ENCODE measurements around the gene HPCAL4. TPM values are rescaled to one million over a fixed set of nuclear protein-coding genes. Genes with fewer than 3 reads are reported as not detected.

HPCAL4 gene
- total and polyA plus RNA-seq, 2 experiments from 2014 or later: 0.08 to 1.2 TPM

DNA sequence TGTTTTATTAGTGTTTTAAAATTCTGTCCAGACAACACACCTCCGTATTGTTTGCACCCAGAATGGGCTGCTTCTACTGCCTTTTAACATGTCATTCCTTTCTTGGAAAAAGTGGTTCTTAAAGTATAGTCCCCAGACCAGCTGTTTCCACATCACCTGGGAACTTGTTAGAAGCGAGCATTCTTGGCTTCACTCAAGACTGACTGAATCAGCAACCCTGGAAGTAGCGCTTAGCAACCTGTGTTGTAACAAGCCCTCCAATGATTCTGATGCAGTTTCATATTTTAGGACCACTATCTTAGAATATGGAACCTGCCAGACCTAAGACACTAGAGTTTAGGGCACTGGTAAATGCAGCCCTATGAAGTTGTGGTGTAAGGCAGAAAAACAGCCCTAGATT is 41.5 kb upstream of the HPCAL4 start:
- H3K4me2 ChIP-seq: no peak overlapping the region
- Mint-ChIP-seq H3K27me3 (ENCODE audit: insufficient read depth, low read depth, poor library complexity) (peaks cover 59% of the 10 kb centered on the region), H3K4me1 (no peaks in the 10 kb centered on the region), H3K9me3 (no peaks in the 10 kb centered on the region; the same call in 2 of the 3 replicates), H3K36me3 (ENCODE audit: low read depth) (no peaks in the 10 kb centered on the region), H3K27ac (no peak overlapping the region), H3K4me3 (no peak overlapping the region)
- no peaks in the 10 kb centered on the region for H3K36me3 ChIP-seq (ENCODE audit: insufficient read depth)
- H3K4me1 ChIP-seq (ENCODE audit: insufficient read depth): no peaks in the 10 kb centered on the region
- H3F3A ChIP-seq (replicated peaks; ENCODE audit: low read depth): no peaks in the 10 kb centered on the region
- no peak overlapping the region for H3K27ac ChIP-seq (ENCODE audit: low read depth)
- H4K20me1 ChIP-seq (replicated peaks; ENCODE audit: insufficient read depth): no peaks in the 10 kb centered on the region; the same call in 1 of the 2 replicates
- TF ChIP-seq CREB1 (CRISPR knock-in tag; IDR thresholded peaks at IDR 0.05; ENCODE audit: low read depth) (no peak), POLR2AphosphoS5 (IDR thresholded peaks at IDR 0.05; ENCODE audit: low read depth) (no peak), ZNF114 (CRISPR knock-in tag; IDR thresholded peaks at IDR 0.05) (no peak), EZH2 (IDR thresholded peaks at IDR 0.05; ENCODE audit: low read depth, unreplicated experiment) (no peak), EZH2phosphoT487 (IDR thresholded peaks at IDR 0.05; ENCODE audit: unreplicated experiment) (no peak), STAT1 (IDR thresholded peaks at IDR 0.05; ENCODE audit: unreplicated experiment) (no peak), ZNF331 (CRISPR knock-in tag; IDR thresholded peaks at IDR 0.05; ENCODE audit: low read depth) (no peak), NANOG (IDR thresholded peaks at IDR 0.05; ENCODE audit: borderline replicate concordance) (no peak), JUNB (IDR thresholded peaks at IDR 0.05; ENCODE audit: unreplicated experiment) (no peak)
- TF ChIP-seq, protein P1, sequence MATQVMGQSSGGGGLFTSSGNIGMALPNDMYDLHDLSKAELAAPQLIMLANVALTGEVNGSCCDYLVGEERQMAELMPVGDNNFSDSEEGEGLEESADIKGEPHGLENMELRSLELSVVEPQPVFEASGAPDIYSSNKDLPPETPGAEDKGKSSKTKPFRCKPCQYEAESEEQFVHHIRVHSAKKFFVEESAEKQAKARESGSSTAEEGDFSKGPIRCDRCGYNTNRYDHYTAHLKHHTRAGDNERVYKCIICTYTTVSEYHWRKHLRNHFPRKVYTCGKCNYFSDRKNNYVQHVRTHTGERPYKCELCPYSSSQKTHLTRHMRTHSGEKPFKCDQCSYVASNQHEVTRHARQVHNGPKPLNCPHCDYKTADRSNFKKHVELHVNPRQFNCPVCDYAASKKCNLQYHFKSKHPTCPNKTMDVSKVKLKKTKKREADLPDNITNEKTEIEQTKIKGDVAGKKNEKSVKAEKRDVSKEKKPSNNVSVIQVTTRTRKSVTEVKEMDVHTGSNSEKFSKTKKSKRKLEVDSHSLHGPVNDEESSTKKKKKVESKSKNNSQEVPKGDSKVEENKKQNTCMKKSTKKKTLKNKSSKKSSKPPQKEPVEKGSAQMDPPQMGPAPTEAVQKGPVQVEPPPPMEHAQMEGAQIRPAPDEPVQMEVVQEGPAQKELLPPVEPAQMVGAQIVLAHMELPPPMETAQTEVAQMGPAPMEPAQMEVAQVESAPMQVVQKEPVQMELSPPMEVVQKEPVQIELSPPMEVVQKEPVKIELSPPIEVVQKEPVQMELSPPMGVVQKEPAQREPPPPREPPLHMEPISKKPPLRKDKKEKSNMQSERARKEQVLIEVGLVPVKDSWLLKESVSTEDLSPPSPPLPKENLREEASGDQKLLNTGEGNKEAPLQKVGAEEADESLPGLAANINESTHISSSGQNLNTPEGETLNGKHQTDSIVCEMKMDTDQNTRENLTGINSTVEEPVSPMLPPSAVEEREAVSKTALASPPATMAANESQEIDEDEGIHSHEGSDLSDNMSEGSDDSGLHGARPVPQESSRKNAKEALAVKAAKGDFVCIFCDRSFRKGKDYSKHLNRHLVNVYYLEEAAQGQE (IDR thresholded peaks at IDR 0.05; ENCODE audit: unreplicated experiment): no peak
- TF ChIP-seq, protein P2, sequence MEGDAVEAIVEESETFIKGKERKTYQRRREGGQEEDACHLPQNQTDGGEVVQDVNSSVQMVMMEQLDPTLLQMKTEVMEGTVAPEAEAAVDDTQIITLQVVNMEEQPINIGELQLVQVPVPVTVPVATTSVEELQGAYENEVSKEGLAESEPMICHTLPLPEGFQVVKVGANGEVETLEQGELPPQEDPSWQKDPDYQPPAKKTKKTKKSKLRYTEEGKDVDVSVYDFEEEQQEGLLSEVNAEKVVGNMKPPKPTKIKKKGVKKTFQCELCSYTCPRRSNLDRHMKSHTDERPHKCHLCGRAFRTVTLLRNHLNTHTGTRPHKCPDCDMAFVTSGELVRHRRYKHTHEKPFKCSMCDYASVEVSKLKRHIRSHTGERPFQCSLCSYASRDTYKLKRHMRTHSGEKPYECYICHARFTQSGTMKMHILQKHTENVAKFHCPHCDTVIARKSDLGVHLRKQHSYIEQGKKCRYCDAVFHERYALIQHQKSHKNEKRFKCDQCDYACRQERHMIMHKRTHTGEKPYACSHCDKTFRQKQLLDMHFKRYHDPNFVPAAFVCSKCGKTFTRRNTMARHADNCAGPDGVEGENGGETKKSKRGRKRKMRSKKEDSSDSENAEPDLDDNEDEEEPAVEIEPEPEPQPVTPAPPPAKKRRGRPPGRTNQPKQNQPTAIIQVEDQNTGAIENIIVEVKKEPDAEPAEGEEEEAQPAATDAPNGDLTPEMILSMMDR (conservative IDR thresholded peaks at IDR 0.05; ENCODE audit: low read depth in 2 of 2): no peak
- TF ChIP-seq, protein P3, sequence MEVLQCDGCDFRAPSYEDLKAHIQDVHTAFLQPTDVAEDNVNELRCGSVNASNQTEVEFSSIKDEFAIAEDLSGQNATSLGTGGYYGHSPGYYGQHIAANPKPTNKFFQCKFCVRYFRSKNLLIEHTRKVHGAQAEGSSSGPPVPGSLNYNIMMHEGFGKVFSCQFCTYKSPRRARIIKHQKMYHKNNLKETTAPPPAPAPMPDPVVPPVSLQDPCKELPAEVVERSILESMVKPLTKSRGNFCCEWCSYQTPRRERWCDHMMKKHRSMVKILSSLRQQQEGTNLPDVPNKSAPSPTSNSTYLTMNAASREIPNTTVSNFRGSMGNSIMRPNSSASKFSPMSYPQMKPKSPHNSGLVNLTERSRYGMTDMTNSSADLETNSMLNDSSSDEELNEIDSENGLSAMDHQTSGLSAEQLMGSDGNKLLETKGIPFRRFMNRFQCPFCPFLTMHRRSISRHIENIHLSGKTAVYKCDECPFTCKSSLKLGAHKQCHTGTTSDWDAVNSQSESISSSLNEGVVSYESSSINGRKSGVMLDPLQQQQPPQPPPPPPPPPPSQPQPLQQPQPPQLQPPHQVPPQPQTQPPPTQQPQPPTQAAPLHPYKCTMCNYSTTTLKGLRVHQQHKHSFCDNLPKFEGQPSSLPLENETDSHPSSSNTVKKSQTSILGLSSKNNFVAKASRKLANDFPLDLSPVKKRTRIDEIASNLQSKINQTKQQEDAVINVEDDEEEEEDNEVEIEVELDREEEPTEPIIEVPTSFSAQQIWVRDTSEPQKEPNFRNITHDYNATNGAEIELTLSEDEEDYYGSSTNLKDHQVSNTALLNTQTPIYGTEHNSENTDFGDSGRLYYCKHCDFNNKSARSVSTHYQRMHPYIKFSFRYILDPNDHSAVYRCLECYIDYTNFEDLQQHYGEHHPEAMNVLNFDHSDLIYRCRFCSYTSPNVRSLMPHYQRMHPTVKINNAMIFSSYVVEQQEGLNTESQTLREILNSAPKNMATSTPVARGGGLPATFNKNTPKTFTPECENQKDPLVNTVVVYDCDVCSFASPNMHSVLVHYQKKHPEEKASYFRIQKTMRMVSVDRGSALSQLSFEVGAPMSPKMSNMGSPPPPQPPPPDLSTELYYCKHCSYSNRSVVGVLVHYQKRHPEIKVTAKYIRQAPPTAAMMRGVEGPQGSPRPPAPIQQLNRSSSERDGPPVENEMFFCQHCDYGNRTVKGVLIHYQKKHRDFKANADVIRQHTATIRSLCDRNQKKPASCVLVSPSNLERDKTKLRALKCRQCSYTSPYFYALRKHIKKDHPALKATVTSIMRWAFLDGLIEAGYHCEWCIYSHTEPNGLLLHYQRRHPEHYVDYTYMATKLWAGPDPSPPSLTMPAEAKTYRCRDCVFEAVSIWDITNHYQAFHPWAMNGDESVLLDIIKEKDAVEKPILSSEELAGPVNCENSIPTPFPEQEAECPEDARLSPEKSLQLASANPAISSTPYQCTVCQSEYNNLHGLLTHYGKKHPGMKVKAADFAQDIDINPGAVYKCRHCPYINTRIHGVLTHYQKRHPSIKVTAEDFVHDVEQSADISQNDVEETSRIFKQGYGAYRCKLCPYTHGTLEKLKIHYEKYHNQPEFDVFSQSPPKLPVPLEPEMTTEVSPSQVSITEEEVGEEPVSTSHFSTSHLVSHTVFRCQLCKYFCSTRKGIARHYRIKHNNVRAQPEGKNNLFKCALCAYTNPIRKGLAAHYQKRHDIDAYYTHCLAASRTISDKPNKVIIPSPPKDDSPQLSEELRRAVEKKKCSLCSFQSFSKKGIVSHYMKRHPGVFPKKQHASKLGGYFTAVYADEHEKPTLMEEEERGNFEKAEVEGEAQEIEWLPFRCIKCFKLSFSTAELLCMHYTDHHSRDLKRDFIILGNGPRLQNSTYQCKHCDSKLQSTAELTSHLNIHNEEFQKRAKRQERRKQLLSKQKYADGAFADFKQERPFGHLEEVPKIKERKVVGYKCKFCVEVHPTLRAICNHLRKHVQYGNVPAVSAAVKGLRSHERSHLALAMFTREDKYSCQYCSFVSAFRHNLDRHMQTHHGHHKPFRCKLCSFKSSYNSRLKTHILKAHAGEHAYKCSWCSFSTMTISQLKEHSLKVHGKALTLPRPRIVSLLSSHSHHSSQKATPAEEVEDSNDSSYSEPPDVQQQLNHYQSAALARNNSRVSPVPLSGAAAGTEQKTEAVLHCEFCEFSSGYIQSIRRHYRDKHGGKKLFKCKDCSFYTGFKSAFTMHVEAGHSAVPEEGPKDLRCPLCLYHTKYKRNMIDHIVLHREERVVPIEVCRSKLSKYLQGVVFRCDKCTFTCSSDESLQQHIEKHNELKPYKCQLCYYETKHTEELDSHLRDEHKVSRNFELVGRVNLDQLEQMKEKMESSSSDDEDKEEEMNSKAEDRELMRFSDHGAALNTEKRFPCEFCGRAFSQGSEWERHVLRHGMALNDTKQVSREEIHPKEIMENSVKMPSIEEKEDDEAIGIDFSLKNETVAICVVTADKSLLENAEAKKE (CRISPR knock-in tag; IDR thresholded peaks at IDR 0.05): no peak
- TF ChIP-seq, protein P4, sequence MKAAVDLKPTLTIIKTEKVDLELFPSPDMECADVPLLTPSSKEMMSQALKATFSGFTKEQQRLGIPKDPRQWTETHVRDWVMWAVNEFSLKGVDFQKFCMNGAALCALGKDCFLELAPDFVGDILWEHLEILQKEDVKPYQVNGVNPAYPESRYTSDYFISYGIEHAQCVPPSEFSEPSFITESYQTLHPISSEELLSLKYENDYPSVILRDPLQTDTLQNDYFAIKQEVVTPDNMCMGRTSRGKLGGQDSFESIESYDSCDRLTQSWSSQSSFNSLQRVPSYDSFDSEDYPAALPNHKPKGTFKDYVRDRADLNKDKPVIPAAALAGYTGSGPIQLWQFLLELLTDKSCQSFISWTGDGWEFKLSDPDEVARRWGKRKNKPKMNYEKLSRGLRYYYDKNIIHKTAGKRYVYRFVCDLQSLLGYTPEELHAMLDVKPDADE (IDR thresholded peaks at IDR 0.05): no peak
- no peaks in the 10 kb centered on the region for H3K79me2 ChIP-seq (replicated peaks; ENCODE audit: insufficient read depth)
- H3K4me3 ChIP-seq: no peak overlapping the region
- DNase-seq (ENCODE audit: low spot score) (no peak), ATAC-seq (no peak)
- no peak overlapping the region for H2AFZ ChIP-seq
- peaks cover 100% of the 10 kb centered on the region for H3K27me3 ChIP-seq (ENCODE audit: insufficient read depth)
- H3K9me2 ChIP-seq (ENCODE audit: insufficient read depth): peaks cover 4% of the 10 kb centered on the region; the same call in 1 of the 2 replicates

All from GM23338 (cell line).